H1 (cell line): ENCODE results near the gene FBN2. TPM values are rescaled to one million over a fixed set of nuclear protein-coding genes. Genes with fewer than 3 reads are reported as not detected.

Source experiments
- JUN ChIP-seq: IDR thresholded peaks from 2 replicates; pipeline ENCODE4 v1.6.1; 2011; ENCODE audit warnings: low read depth, mild to moderate bottlenecking, improper control_type of control experiment, low read length
- SIRT6 ChIP-seq: IDR thresholded peaks from one replicate; pipeline ENCODE4 v1.7.1; 2012; ENCODE audit warnings: low read length, inconsistent platforms
- polyA plus RNA-seq, 7 experiments: library from polyadenylated mRNA; depleted of rRNA in 3 of 7; stranded (reverse) in 5 of 7; unstranded in 2 of 7; fragments of >200 nt in 5 of 7; fragments of 200-250 nt in 2 of 7; gene quantifications; 1 replicate in 5 of 7; 2 replicates in 1 of 7; 4 replicates in 1 of 7; pipeline versions ENCODE4 v1.2.1 to v1.2.3, GENCODE V29; 2011 to 2013; ENCODE audit warnings: missing spikeins in 2 of 7, mixed read lengths in 2 of 7
- total RNA-seq: library from RNA; stranded (reverse); fragmentation: NEBNext Ultra II Directional; extraction: Animal tissue kit (Norgen Biotek cat#: 25700); gene quantifications from 2 replicates; pipeline ENCODE4 v1.2.1, GENCODE V29; 2021

Gene FBN2
- total and polyA plus RNA-seq, 2 of the 8 experiments (the other 6 are each of a cell fraction or from before 2014, with no cell fraction given): 14.1 to 16.3 TPM

GRCh38 chr5:128527077-128527476 lies 11.0 kb downstream of the FBN2 start (continued):
- TF ChIP-seq SIRT6: no peak
- TF ChIP-seq JUN: no peak
